Subcutaneous abdominal adipose tissue (tissue), 5 donors: ENCODE data around the gene ZNF527.
A peak's percentile ranks its signal among the peaks of the same experiment; 100 is the strongest.
"Not testable (repeated sequence)": the region's sequence is repeated elsewhere in the genome, so short reads cannot be mapped to it uniquely, and the experiment has no call there.

Experiments
- H3K27ac ChIP-seq: one replicate; pipeline ENCODE4 v1.7.0; 2013; ENCODE audit warnings: low read depth, mild to moderate bottlenecking, inconsistent platforms, low read length, moderate library complexity
- H3K27me3 ChIP-seq, 5 donors: one replicate each; pipeline ENCODE4 v1.7.0; 2013; ENCODE audit warnings: low read length in 5 of 5, inconsistent platforms in 1 of 5; ENCODE audit not compliant: control insufficient read depth in 5 of 5, insufficient read depth in 4 of 5
- H3K36me3 ChIP-seq, 5 donors: one replicate each; pipeline ENCODE4 v1.7.0; 2013; ENCODE audit warnings: low read length in 5 of 5; ENCODE audit not compliant: control insufficient read depth in 5 of 5, insufficient read depth in 5 of 5
- H3K4me1 ChIP-seq, 5 donors: one replicate each; pipeline ENCODE4 v1.7.0; 2013; ENCODE audit warnings: low read length in 5 of 5, mild to moderate bottlenecking in 3 of 5, moderate library complexity in 1 of 5; ENCODE audit not compliant: control insufficient read depth in 5 of 5, insufficient read depth in 5 of 5
- H3K4me3 ChIP-seq, 5 donors: one replicate each; pipeline ENCODE4 v1.7.0; 2013; ENCODE audit warnings: low read length in 5 of 5, low read depth in 1 of 5
- H3K9ac ChIP-seq, 5 donors: one replicate each; pipeline ENCODE4 v1.7.0; 2013; ENCODE audit warnings: low read length in 5 of 5, mild to moderate bottlenecking in 4 of 5, moderate library complexity in 3 of 5
- H3K9me3 ChIP-seq, 5 donors: one replicate each; pipeline ENCODE4 v1.7.0; 2013; ENCODE audit warnings: low read length in 5 of 5; ENCODE audit not compliant: control insufficient read depth in 5 of 5
- donor health status: healthy.
- donor health status: healthy.
- donor health status: healthy.
- donor health status: healthy.
- donor health status: healthy.

The ZNF527 gene

GRCh38 chr19:37355901-37356300 lies 15.0 kb upstream of the ZNF527 start:
- H3K27me3 ChIP-seq = no peaks in the 10 kb centered on the region
- H3K4me1 ChIP-seq = no peaks in the 10 kb centered on the region
- H3K36me3 ChIP-seq = peaks cover 18 to 69% (median 35%) of the 10 kb centered on the region in 5 donors
- H3K9ac ChIP-seq = no peak overlapping the region
- H3K27ac ChIP-seq = no peak overlapping the region
- H3K4me3 ChIP-seq = no peak overlapping the region
- peaks cover 0 to 3% (median 2%) of the 10 kb centered on the region in 5 donors for H3K9me3 ChIP-seq

- Histone ChIP-seq H3K36me3 (peaks cover 25 to 65% (median 45%) of the 10 kb centered on the region in 5 donors), H3K4me3 (peak overlapping the region in 2 of 5 donors; percentile 9 to 40), H3K27me3 (no peaks in the 10 kb centered on the region), H3K27ac (peak overlapping the region; percentile 4), H3K9me3 (peaks cover 0 to 31% (median 21%) of the 10 kb centered on the region in 5 donors), H3K4me1 (peaks cover 0 to 16% (median 4%) of the 10 kb centered on the region in 5 donors), H3K9ac (no peak overlapping the region)
Measured at GRCh38 chr19:37361994-37362393, 8.9 kb upstream of the ZNF527 start.

- Histone ChIP-seq H3K36me3 (peaks cover 18 to 59% (median 45%) of the 10 kb centered on the region in 5 donors), H3K27me3 (no peaks in the 10 kb centered on the region), H3K9ac (no peak overlapping the region), H3K4me3 (peak overlapping the region in 2 of 5 donors; percentile 13 to 40), H3K9me3 (peaks cover 0 to 31% (median 18%) of the 10 kb centered on the region in 5 donors), H3K27ac (peak overlapping the region; percentile 4), H3K4me1 (peaks cover 0 to 16% (median 4%) of the 10 kb centered on the region in 5 donors)
Measured at GRCh38 chr19:37362733-37363132, 8.2 kb upstream of the ZNF527 start.

DNA sequence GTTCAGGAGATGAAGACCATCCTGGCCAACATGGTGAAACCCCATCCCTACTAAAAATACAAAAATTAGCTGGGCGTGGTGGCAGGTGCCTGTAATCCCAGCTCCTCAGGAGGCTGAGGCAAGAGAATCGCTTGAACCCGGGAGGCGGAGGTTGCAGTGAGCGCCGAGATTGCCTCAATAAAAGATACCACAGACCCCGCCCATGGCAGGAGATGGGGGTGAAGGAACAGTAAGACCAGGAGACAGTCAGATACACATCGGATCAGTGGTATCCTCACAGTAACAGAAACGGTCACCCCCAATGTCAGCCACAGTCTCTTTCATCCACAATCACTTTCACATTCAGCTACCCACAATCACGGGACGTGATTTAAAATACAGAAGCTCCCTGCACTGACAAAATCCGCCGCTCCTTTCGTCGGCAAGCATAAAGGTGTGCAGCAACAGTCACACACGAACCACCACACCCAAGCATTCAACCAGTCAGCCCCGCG lies 466 bp upstream of the ZNF527 start:
- Histone ChIP-seq H3K4me1 (peaks cover 0 to 14% (median 13%) of the 10 kb centered on the region in 5 donors), H3K27ac (peak overlapping the region; percentile 74), H3K4me3 (peak overlapping the region; percentile 87 to 99 (median 95)), H3K36me3 (peaks cover 11 to 18% (median 13%) of the 10 kb centered on the region in 5 donors), H3K9me3 (peaks cover under 1 to 21% (median 15%) of the 10 kb centered on the region in 5 donors), H3K9ac (peak overlapping the region in 4 of 5 donors; percentile 81 to 88 (median 86))
- H3K27me3 ChIP-seq = not testable (repeated sequence)

GRCh38 chr19:37389234-37389633 lies 18.3 kb downstream of the ZNF527 start:
- peaks cover 47 to 55% (median 54%) of the 10 kb centered on the region in 5 donors for H3K36me3 ChIP-seq
- no peak overlapping the region for H3K27ac ChIP-seq

GRCh38 chr19:37391399-37391798 lies 20.5 kb downstream of the ZNF527 start:
- H3K27me3 ChIP-seq, H3K4me1 ChIP-seq, H3K9ac ChIP-seq, H3K27ac ChIP-seq: not testable (repeated sequence)
- Histone ChIP-seq H3K4me3 (peak overlapping the region in 2 of 5 donors; percentile 29 to 56), H3K36me3 (peaks cover 29 to 39% (median 32%) of the 10 kb centered on the region in 5 donors), H3K9me3 (peaks cover 66 to 96% (median 86%) of the 10 kb centered on the region in 5 donors)

More at GRCh38 chr19:37389234-37389633, 18.3 kb downstream of the ZNF527 start:
- peak overlapping the region; percentile 33 to 64 (median 42) for H3K4me3 ChIP-seq
- H3K9me3 ChIP-seq = peaks cover 78 to 98% (median 92%) of the 10 kb centered on the region in 5 donors
- no peaks in the 10 kb centered on the region for H3K4me1 ChIP-seq
- H3K27me3 ChIP-seq = no peaks in the 10 kb centered on the region
- H3K9ac ChIP-seq = no peak overlapping the region

GRCh38 chr19:37401078-37401477 lies 30.2 kb downstream of the ZNF527 start:
- Histone ChIP-seq H3K27me3 (no peaks in the 10 kb centered on the region), H3K9ac (no peak overlapping the region), H3K36me3 (no peaks in the 10 kb centered on the region), H3K4me1 (no peaks in the 10 kb centered on the region), H3K9me3 (peaks cover 26 to 87% (median 69%) of the 10 kb centered on the region in 5 donors), H3K4me3 (no peak overlapping the region), H3K27ac (no peak overlapping the region)

- H3K27me3 ChIP-seq = no peaks in the 10 kb centered on the region
- no peak overlapping the region for H3K27ac ChIP-seq
- H3K9ac ChIP-seq = no peak overlapping the region
- H3K4me1 ChIP-seq = no peaks in the 10 kb centered on the region
- H3K4me3 ChIP-seq = peak overlapping the region; percentile 10 to 57 (median 42)
- no peaks in the 10 kb centered on the region for H3K36me3 ChIP-seq
- H3K9me3 ChIP-seq = peaks cover 28 to 80% (median 70%) of the 10 kb centered on the region in 5 donors
Measured at GRCh38 chr19:37403403-37403802, 32.5 kb downstream of the ZNF527 start.

- H3K36me3 ChIP-seq, H3K27ac ChIP-seq, H3K27me3 ChIP-seq, H3K4me3 ChIP-seq, H3K4me1 ChIP-seq, H3K9ac ChIP-seq: not testable (repeated sequence)
- peaks cover 43 to 81% (median 77%) of the 10 kb centered on the region in 5 donors for H3K9me3 ChIP-seq
Measured at GRCh38 chr19:37406140-37406846, 35.4 kb downstream of the ZNF527 start.

DNA sequence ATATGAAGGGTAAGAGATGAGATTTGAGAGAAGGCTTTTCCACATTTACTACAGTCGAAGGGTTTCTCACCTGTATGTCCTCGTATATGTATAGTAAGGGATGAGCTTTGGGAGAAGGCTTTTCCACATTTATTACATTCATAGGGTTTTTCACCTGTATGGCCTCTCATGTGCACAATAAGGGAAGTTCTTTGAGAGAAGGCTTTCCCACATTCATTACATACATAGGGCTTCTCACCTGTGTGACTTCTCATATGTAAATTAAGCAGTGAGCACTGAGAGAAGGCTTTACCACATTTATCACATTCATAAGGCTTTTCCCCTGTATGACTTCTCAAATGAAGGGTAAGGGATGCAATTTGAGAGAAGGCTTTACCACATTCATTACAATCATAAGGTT lies 41.8 kb downstream of the ZNF527 start:
- peak overlapping the region; percentile 8 to 60 (median 56) for H3K4me3 ChIP-seq
- H3K27ac ChIP-seq = no peak overlapping the region
- H3K9ac ChIP-seq = no peak overlapping the region
- H3K9me3 ChIP-seq = peaks cover 75 to 93% (median 91%) of the 10 kb centered on the region in 5 donors
- H3K27me3 ChIP-seq = no peaks in the 10 kb centered on the region
- peaks cover 11 to 33% (median 28%) of the 10 kb centered on the region in 5 donors for H3K36me3 ChIP-seq
- H3K4me1 ChIP-seq = no peaks in the 10 kb centered on the region
